Right lobe of liver (tissue), 6 donors: ENCODE data around the gene TMEM151B. TPM values are rescaled to one million over a fixed set of nuclear protein-coding genes. Genes with fewer than 3 reads are reported as not detected.
"Not testable (repeated sequence)": the region's sequence is repeated elsewhere in the genome, so short reads cannot be mapped to it uniquely, and the experiment has no call there.

Experiments
- ATAC-seq, 4 donors: fragments of 200-7000 bp; cut with Tn5 transposase; one replicate each; pipeline ENCODE4 v1.9.1; 2020; ENCODE audit warnings: mild to moderate bottlenecking in 4 of 4, moderate library complexity in 4 of 4
- DNase-seq, 3 donors: peaks; one replicate each; pipeline ENCODE4 v3.0.0-alpha.2; 2020
- H3K27ac ChIP-seq, 3 donors: fragments of 200-600 bp; one replicate each; pipeline ENCODE4 v1.8.0; 2022
- H3K27me3 ChIP-seq, 2 donors: fragments of 200-600 bp; one replicate each; pipeline ENCODE4 v1.8.0; 2022
- H3K36me3 ChIP-seq, 4 donors: fragments of 200-600 bp; sonication (generic) in 1 of 4; one replicate each; pipeline versions ENCODE4 v1.5.1 to v1.8.0; 2017 to 2022; ENCODE audit warnings: control low read depth in 1 of 4
- H3K4me1 ChIP-seq, 4 donors: fragments of 200-600 bp; sonication (generic) in 1 of 4; one replicate each; pipeline versions ENCODE4 v1.5.1 to v1.8.0; 2017 to 2022; ENCODE audit warnings: control low read depth in 1 of 4
- H3K4me3 ChIP-seq, 3 donors: fragments of 200-600 bp; one replicate each; pipeline ENCODE4 v1.8.0; 2022
- H3K9me3 ChIP-seq, 4 donors: fragments of 200-600 bp; sonication (generic) in 1 of 4; one replicate each; pipeline versions ENCODE4 v1.5.1 to v1.8.0; 2017 to 2022; ENCODE audit warnings: control low read depth in 1 of 4
- CTCF ChIP-seq, 4 donors: fragments of 200-600 bp in 3 of 4; fragments of 450-650 bp in 1 of 4; IDR thresholded peaks; one replicate each; pipeline versions ENCODE4 v1.5.1 to v1.8.0; 2016 to 2022; ENCODE audit warnings: antibody characterized with exemption in 4 of 4, mild to moderate bottlenecking in 2 of 4
- POLR2A ChIP-seq: fragments of 450-650 bp; IDR thresholded peaks from one replicate; pipeline ENCODE4 v1.6.1; 2017; ENCODE audit warnings: antibody characterized with exemption, mild to moderate bottlenecking
- WGBS: methylation state at CpG from one replicate; pipeline ENCODE4 v1.1.6; 2018; ENCODE audit warnings: low coverage, low lambda C conversion rate; ENCODE audit not compliant: insufficient coverage; ENCODE audit errors: missing lambda C conversion rate; 5-methylcytosine and 5-hydroxymethylcytosine counted together
- intact Hi-C, 2 donors: fragments of 100-400 bp; cut with DNase I; formaldehyde crosslinking; loops; one replicate each; pipeline versions ENCODE4 v1.11.2 to v1.14.1; 2022
- total RNA-seq, 6 experiments: library from RNA; depleted of rRNA in 2 of 6; stranded (reverse); fragments of >200 nt in 2 of 6; fragmentation: NEBNext Ultra II Directional in 3 of 6; extraction: Animal tissue kit (Norgen Biotek cat#: 25700) in 3 of 6; gene quantifications; one replicate each; pipeline versions ENCODE4 v1.1.0 to v1.2.4, GENCODE V29; 2016 to 2023
- donor health status: DM: no; HTN: yes; CAD: no.
- donor health status: DM: no; HTN: no; CAD: no.
- donor health status: DM: no; HTN: no; CAD: no.
- donor health status: DM: no; HTN: yes; CAD: no.
- donor health status: DM: no; HTN: yes; CAD: no.

Gene TMEM151B
- total RNA-seq, 6 experiments from 2014 or later: not detected

- TF ChIP-seq CTCF (IDR thresholded peaks at IDR 0.05) (no peak), POLR2A (no peak)
- DNase-seq (no peak), ATAC-seq (no peak)
- Histone ChIP-seq H3K4me3 (no peak overlapping the region), H3K27me3 (no peaks in the 10 kb centered on the region), H3K4me1 (no peaks in the 10 kb centered on the region), H3K27ac (no peak overlapping the region), H3K9me3 (no peaks in the 10 kb centered on the region), H3K36me3 (no peaks in the 10 kb centered on the region)
- intact Hi-C loops: no loop called here
- 90% methylated on average over 3 of the region's 3 CpGs for WGBS
Measured at GRCh38 chr6:44321210-44321609, 51.0 kb downstream of the TMEM151B start.

- Histone ChIP-seq H3K27me3 (no peaks in the 10 kb centered on the region), H3K4me3 (no peak overlapping the region), H3K9me3 (no peaks in the 10 kb centered on the region), H3K27ac (no peak overlapping the region), H3K36me3 (no peaks in the 10 kb centered on the region), H3K4me1 (no peaks in the 10 kb centered on the region)
- no peak for ATAC-seq
- intact Hi-C loops: no loop called here
- no peak for DNase-seq
- TF ChIP-seq CTCF (IDR thresholded peaks at IDR 0.05): no peak
- no peak for TF ChIP-seq POLR2A
Measured at GRCh38 chr6:44327096-44327495, 56.8 kb downstream of the TMEM151B start.

- no peaks in the 10 kb centered on the region for H3K4me1 ChIP-seq
- intact Hi-C loops: no loop called here
- TF ChIP-seq CTCF (IDR thresholded peaks at IDR 0.05) (no peak), POLR2A (no peak)
- DNase-seq (no peak), ATAC-seq (no peak)
- H3K27ac ChIP-seq: no peak overlapping the region
- H3K27me3 ChIP-seq: no peaks in the 10 kb centered on the region
- H3K36me3 ChIP-seq: no peaks in the 10 kb centered on the region
- no peaks in the 10 kb centered on the region for H3K9me3 ChIP-seq
- WGBS: 19% methylated on average over 2 of the region's 2 CpGs
- no peak overlapping the region for H3K4me3 ChIP-seq
Measured at GRCh38 chr6:44327760-44328159, 57.5 kb downstream of the TMEM151B start.

- H3K36me3 ChIP-seq, H3K4me3 ChIP-seq, H3K9me3 ChIP-seq, H3K4me1 ChIP-seq, ATAC-seq, H3K27me3 ChIP-seq, H3K27ac ChIP-seq, DNase-seq, intact Hi-C loops: not testable (repeated sequence)
- 41% methylated on average over 4 of the region's 9 CpGs for WGBS
Measured at GRCh38 chr6:44328203-44328602, 58.0 kb downstream of the TMEM151B start.

- Histone ChIP-seq H3K4me1 (no peaks in the 10 kb centered on the region), H3K27ac (no peak overlapping the region), H3K4me3 (no peak overlapping the region), H3K9me3 (no peaks in the 10 kb centered on the region), H3K27me3 (no peaks in the 10 kb centered on the region), H3K36me3 (no peaks in the 10 kb centered on the region)
- DNase-seq: no peak
- intact Hi-C loops: no loop called here
- no peak for ATAC-seq
- TF ChIP-seq CTCF (IDR thresholded peaks at IDR 0.05): no peak
- TF ChIP-seq POLR2A: no peak
- WGBS: 54% methylated on average over 5 of the region's 5 CpGs
Measured at GRCh38 chr6:44329858-44330257, 59.6 kb downstream of the TMEM151B start.
